Measurements from ENCODE around the gene ELF3. TPM values are rescaled to one million over a fixed set of nuclear protein-coding genes. Genes with fewer than 3 reads are reported as not detected.
A peak's percentile ranks its signal among the peaks of the same experiment; 100 is the strongest.

The ELF3 gene
- total and polyA plus RNA-seq, 4 experiments from 2014 or later: 0.17 to 1.1 (median 0.33) TPM; not detected in 1

DNA sequence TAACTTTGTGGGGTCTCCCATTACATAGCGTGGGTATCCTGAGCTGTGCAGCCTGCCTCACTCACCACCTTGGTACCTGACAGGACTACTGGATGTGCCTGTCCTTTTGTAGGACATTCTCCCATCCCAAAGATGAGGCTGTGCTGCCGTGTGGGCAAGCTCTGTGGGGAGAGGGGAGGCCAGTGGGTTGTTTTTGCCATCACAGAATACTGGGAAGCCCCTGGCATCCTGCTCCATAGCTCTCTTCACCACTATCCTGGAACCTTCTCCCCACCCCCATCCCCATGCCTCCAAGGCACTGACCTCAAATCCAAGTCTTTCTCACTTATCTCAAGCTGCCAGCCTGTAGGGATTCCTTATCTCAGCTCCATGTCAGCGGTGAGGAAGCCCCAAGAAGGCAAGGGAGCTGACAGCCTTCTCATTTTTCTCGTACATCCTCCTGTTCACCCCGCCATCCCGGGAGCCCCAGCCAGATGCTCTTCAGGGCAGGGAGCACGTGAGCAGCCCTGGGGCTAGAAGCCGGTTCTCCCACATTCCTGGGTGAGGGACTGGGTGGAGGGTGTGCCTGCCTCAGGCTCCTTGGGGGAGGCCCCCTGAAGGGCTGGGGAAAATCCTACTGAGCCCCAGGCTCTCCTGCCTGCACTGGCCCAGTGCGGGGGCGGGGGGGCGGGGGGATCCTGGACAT, 2.4 kb upstream of the ELF3 start:
- H3K4me1 ChIP-seq (ENCODE audit: insufficient read depth, low read length): no peaks in the 10 kb centered on the region
- H3K4me3 Mint-ChIP-seq: no peak overlapping the region

GRCh38 chr1:202009326-202010179, 834 bp upstream of the ELF3 start:
- intact Hi-C loops (cut with micrococcal nuclease): loop anchor here (1.0 kb wide), 1 partner anchor 126 kb away; no protein-coding TSS in a partner anchor
- H3K4me3 Mint-ChIP-seq: no peak overlapping the region
- CTCF ChIA-PET (ENCODE audit: partially characterized antibody): interaction anchor here (0.9 to 4.1 kb wide), 6 partner anchors 10 to 125 kb away, joined by 3 to 24 read pairs (median 3); partner anchors contain the start of gene RNPEP

More for the DNA sequence above, 2.4 kb upstream of the ELF3 start:
- H3K36me3 Mint-ChIP-seq: peaks cover 30 to 40% of the 10 kb centered on the region in 2 donors
- ChIA-PET CTCF (ENCODE audit: partially characterized antibody) (interaction anchor here (0.7 to 4.1 kb wide), 7 partner anchors 8 to 127 kb away, joined by 3 to 24 read pairs (median 3); no protein-coding TSS in a partner anchor), POLR2A (ENCODE audit: partially characterized antibody) (no interaction called here)
- no peaks in the 10 kb centered on the region for H3K4me1 Mint-ChIP-seq
- H3K27me3 ChIP-seq (ENCODE audit: insufficient read depth, low read length): no peaks in the 10 kb centered on the region
- no peak overlapping the region for H3K27ac ChIP-seq (ENCODE audit: low read depth, low read length)
- H3K9me3 ChIP-seq (ENCODE audit: control insufficient read depth in 1 of 2, low read length in 2 of 2): no peaks in the 10 kb centered on the region
- H3K36me3 ChIP-seq (ENCODE audit: insufficient read depth, low read length): peaks cover 27% of the 10 kb centered on the region
- no peak overlapping the region for H3K4me3 ChIP-seq (ENCODE audit: low read length in 2 of 2)
- DNase-seq: no peak
- H3K27me3 Mint-ChIP-seq: no peaks in the 10 kb centered on the region
- intact Hi-C loops (cut with micrococcal nuclease): no loop called here
- no peak overlapping the region for H3K27ac Mint-ChIP-seq
- H3K9me3 Mint-ChIP-seq: no peaks in the 10 kb centered on the region

DNA sequence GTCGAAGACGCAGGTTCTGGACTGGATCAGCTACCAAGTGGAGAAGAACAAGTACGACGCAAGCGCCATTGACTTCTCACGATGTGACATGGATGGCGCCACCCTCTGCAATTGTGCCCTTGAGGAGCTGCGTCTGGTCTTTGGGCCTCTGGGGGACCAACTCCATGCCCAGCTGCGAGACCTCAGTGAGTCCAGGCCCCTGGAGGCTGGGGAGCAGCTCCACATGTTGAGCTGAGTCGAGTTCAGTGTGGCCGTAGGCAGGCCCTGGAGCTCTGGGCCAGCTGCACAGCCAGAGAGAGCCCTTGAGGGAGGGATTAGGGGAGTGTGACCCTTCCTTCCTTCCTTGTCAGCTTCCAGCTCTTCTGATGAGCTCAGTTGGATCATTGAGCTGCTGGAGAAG, 1.6 kb downstream of the ELF3 start:
- intact Hi-C loops (cut with micrococcal nuclease): no loop called here
- peaks cover 2 to 9% of the 10 kb centered on the region in 2 donors for H3K27me3 Mint-ChIP-seq
- H3K27me3 ChIP-seq (ENCODE audit: insufficient read depth, low read length): no peaks in the 10 kb centered on the region
- H3K4me1 ChIP-seq (ENCODE audit: insufficient read depth, low read length): no peaks in the 10 kb centered on the region
- no peak overlapping the region for H3K27ac Mint-ChIP-seq
- no peak overlapping the region for H3K27ac ChIP-seq (ENCODE audit: low read depth, low read length)
- POLR2A ChIA-PET (ENCODE audit: partially characterized antibody): no interaction called here
- H3K36me3 ChIP-seq (ENCODE audit: insufficient read depth, low read length): no peaks in the 10 kb centered on the region
- no peak for DNase-seq
- H3K4me3 ChIP-seq (ENCODE audit: low read length in 2 of 2): no peak overlapping the region
- H3K9me3 Mint-ChIP-seq: no peaks in the 10 kb centered on the region
- CTCF ChIA-PET (ENCODE audit: partially characterized antibody): interaction anchor here (0.7 to 2.0 kb wide), 6 partner anchors 10 to 124 kb away, joined by 3 to 6 read pairs (median 4); no protein-coding TSS in a partner anchor
- H3K4me1 Mint-ChIP-seq: no peaks in the 10 kb centered on the region
- no peaks in the 10 kb centered on the region for H3K9me3 ChIP-seq (ENCODE audit: control insufficient read depth in 1 of 2, low read length in 2 of 2)
- H3K36me3 Mint-ChIP-seq: peaks cover 0 to 7% of the 10 kb centered on the region in 2 donors
- H3K4me3 Mint-ChIP-seq: no peak overlapping the region

More at GRCh38 chr1:202009326-202010179, 834 bp upstream of the ELF3 start:
- no peaks in the 10 kb centered on the region for H3K4me1 Mint-ChIP-seq
- H3K36me3 Mint-ChIP-seq: peaks cover 14 to 24% of the 10 kb centered on the region in 2 donors
- peak overlapping the region in 1 of 7 donors; percentile 7 for H3K27ac Mint-ChIP-seq
- Histone ChIP-seq H3K4me3 (ENCODE audit: low read length in 2 of 2) (no peak overlapping the region), H3K27ac (ENCODE audit: low read depth, low read length) (no peak overlapping the region), H3K9me3 (ENCODE audit: control insufficient read depth in 1 of 2, low read length in 2 of 2) (no peaks in the 10 kb centered on the region), H3K4me1 (ENCODE audit: insufficient read depth, low read length) (no peaks in the 10 kb centered on the region), H3K36me3 (ENCODE audit: insufficient read depth, low read length) (peaks cover 11% of the 10 kb centered on the region), H3K27me3 (ENCODE audit: insufficient read depth, low read length) (no peaks in the 10 kb centered on the region)
- DNase-seq: peak; percentile 42 to 57 (median 43)
- POLR2A ChIA-PET (ENCODE audit: partially characterized antibody): no interaction called here
- no peaks in the 10 kb centered on the region for H3K27me3 Mint-ChIP-seq
- H3K9me3 Mint-ChIP-seq: no peaks in the 10 kb centered on the region

DNA sequence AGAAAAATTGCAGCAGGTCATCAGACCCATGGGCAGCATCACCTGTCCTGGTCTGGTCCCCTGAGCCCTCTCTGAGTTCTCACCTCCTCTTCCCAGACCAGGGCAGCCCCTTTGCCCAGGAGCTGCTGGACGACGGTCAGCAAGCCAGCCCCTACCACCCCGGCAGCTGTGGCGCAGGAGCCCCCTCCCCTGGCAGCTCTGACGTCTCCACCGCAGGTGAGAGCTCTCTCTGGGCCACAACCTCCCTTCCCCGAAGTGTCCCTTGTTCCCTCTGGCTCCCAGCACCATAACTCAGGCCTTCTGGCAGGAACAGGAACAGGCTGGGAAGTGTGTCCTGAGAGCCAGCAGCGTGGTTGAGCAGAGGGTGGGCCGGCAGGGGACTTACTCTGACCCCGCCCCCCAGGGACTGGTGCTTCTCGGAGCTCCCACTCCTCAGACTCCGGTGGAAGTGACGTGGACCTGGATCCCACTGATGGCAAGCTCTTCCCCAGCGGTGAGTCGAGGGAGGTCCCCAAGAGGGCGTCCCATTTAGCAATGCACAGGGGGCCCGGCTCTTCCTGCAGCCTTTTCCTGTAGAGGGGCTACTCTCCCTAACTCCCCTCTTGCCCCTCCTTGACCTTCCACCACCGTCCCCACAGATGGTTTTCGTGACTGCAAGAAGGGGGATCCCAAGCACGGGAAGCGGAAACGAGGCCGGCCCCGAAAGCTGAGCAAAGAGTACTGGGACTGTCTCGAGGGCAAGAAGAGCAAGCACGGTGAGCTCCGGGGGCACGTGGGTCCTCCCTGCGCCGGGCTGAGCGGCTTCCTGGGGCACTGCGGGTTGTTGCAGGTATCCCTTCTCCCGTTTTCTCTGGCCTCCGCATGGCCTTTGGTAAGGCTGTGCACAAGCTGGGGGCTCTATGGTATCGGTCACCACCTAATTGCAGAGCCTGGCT, 2.4 kb downstream of the ELF3 start:
- no peaks in the 10 kb centered on the region for H3K9me3 ChIP-seq (ENCODE audit: control insufficient read depth in 1 of 2, low read length in 2 of 2)
- POLR2A ChIA-PET (ENCODE audit: partially characterized antibody): no interaction called here
- Mint-ChIP-seq H3K9me3 (no peaks in the 10 kb centered on the region), H3K4me3 (no peak overlapping the region), H3K27ac (no peak overlapping the region), H3K4me1 (no peaks in the 10 kb centered on the region), H3K27me3 (peaks cover 3 to 10% of the 10 kb centered on the region in 2 donors), H3K36me3 (no peaks in the 10 kb centered on the region)
- no peaks in the 10 kb centered on the region for H3K36me3 ChIP-seq (ENCODE audit: insufficient read depth, low read length)
- no peak overlapping the region for H3K27ac ChIP-seq (ENCODE audit: low read depth, low read length)
- no peak overlapping the region for H3K4me3 ChIP-seq (ENCODE audit: low read length in 2 of 2)
- H3K27me3 ChIP-seq (ENCODE audit: insufficient read depth, low read length): no peaks in the 10 kb centered on the region
- no peaks in the 10 kb centered on the region for H3K4me1 ChIP-seq (ENCODE audit: insufficient read depth, low read length)
- CTCF ChIA-PET (ENCODE audit: partially characterized antibody): interaction anchor here (0.9 to 2.0 kb wide), 5 partner anchors 11 to 123 kb away, joined by 3 to 6 read pairs (median 4); no protein-coding TSS in a partner anchor
- no peak for DNase-seq
- intact Hi-C loops (cut with micrococcal nuclease): no loop called here

DNA sequence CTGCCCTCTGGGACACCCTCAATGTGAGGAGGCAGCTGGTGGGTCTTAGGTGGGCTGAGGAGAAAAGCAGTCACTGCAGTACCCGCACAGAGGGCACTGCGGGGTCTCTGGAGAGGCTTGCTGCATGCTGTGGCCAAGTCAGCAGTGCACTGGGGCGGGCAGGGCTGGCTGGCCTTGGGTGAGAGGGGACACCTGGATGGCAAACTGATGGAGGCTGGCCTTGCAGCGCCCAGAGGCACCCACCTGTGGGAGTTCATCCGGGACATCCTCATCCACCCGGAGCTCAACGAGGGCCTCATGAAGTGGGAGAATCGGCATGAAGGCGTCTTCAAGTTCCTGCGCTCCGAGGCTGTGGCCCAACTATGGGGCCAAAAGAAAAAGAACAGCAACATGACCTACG, 3.2 kb downstream of the ELF3 start:
- ChIA-PET CTCF (ENCODE audit: partially characterized antibody) (interaction anchor here (2.0 kb wide), 1 partner anchor 14 kb away, joined by 5 read pairs; no protein-coding TSS in a partner anchor), POLR2A (ENCODE audit: partially characterized antibody) (no interaction called here)
- intact Hi-C loops (cut with micrococcal nuclease): no loop called here
- DNase-seq: no peak
- no peaks in the 10 kb centered on the region for H3K9me3 Mint-ChIP-seq
- H3K27ac ChIP-seq (ENCODE audit: low read depth, low read length): no peak overlapping the region
- no peak overlapping the region for H3K27ac Mint-ChIP-seq
- no peaks in the 10 kb centered on the region for H3K36me3 Mint-ChIP-seq
- no peaks in the 10 kb centered on the region for H3K27me3 ChIP-seq (ENCODE audit: insufficient read depth, low read length)
- peaks cover 3 to 10% of the 10 kb centered on the region in 2 donors for H3K27me3 Mint-ChIP-seq
- no peak overlapping the region for H3K4me3 ChIP-seq (ENCODE audit: low read length in 2 of 2)
- no peaks in the 10 kb centered on the region for H3K4me1 ChIP-seq (ENCODE audit: insufficient read depth, low read length)
- H3K9me3 ChIP-seq (ENCODE audit: control insufficient read depth in 1 of 2, low read length in 2 of 2): no peaks in the 10 kb centered on the region
- H3K4me1 Mint-ChIP-seq: no peaks in the 10 kb centered on the region
- no peak overlapping the region for H3K4me3 Mint-ChIP-seq
- no peaks in the 10 kb centered on the region for H3K36me3 ChIP-seq (ENCODE audit: insufficient read depth, low read length)

- Histone ChIP-seq H3K27ac (ENCODE audit: low read depth, low read length) (no peak overlapping the region), H3K4me1 (ENCODE audit: insufficient read depth, low read length) (no peaks in the 10 kb centered on the region), H3K36me3 (ENCODE audit: insufficient read depth, low read length) (no peaks in the 10 kb centered on the region), H3K9me3 (ENCODE audit: control insufficient read depth in 1 of 2, low read length in 2 of 2) (no peaks in the 10 kb centered on the region), H3K27me3 (ENCODE audit: insufficient read depth, low read length) (no peaks in the 10 kb centered on the region), H3K4me3 (ENCODE audit: low read length in 2 of 2) (no peak overlapping the region)
- Mint-ChIP-seq H3K4me1 (no peaks in the 10 kb centered on the region), H3K4me3 (no peak overlapping the region), H3K27me3 (peaks cover 7 to 14% of the 10 kb centered on the region in 2 donors), H3K27ac (no peak overlapping the region), H3K9me3 (no peaks in the 10 kb centered on the region), H3K36me3 (no peaks in the 10 kb centered on the region)
- intact Hi-C loops (cut with micrococcal nuclease): no loop called here
- CTCF ChIA-PET (ENCODE audit: partially characterized antibody): no interaction called here
- DNase-seq: no peak
- POLR2A ChIA-PET (ENCODE audit: partially characterized antibody): no interaction called here
Observed at GRCh38 chr1:202014060-202014459, 3.7 kb downstream of the ELF3 start.
